RWPE2 (cell line): ENCODE data around the gene ABCA9.
"Not testable (repeated sequence)": the region's sequence is repeated elsewhere in the genome, so short reads cannot be mapped to it uniquely, and the experiment has no call there.

Source experiments
- ATAC-seq: fragments of 200-7000 bp; cut with Tn5 transposase; 3 replicates; pipeline ENCODE4 v1.9.1; 2021; ENCODE audit warnings: low read depth
- DNase-seq: peaks from one replicate; pipeline ENCODE4 v3.0.0-alpha.2; 2020; ENCODE audit warnings: low spot score
- H3K27ac ChIP-seq: fragments of 450-650 bp; 2 replicates; pipeline ENCODE4 v1.5.1; 2017; ENCODE audit warnings: mild to moderate bottlenecking; ENCODE audit not compliant: poor library complexity, severe bottlenecking
- H3K27me3 ChIP-seq: fragments of 250-450 bp; sonication (Bioruptor Pico); 2 replicates; pipeline ENCODE4 v1.5.1; 2021; ENCODE audit warnings: mild to moderate bottlenecking, moderate library complexity; ENCODE audit not compliant: insufficient read depth, poor library complexity, severe bottlenecking
- H3K36me3 ChIP-seq: fragments of 250-450 bp; sonication (Bioruptor Pico); 2 replicates; pipeline ENCODE4 v1.5.1; 2020; ENCODE audit warnings: low read depth, mild to moderate bottlenecking, moderate library complexity
- H3K4me1 ChIP-seq: fragments of 250-450 bp; sonication (Bioruptor Pico); 2 replicates; pipeline ENCODE4 v1.5.1; 2021; ENCODE audit warnings: mild to moderate bottlenecking, moderate library complexity; ENCODE audit not compliant: insufficient read depth, poor library complexity, severe bottlenecking
- H3K4me3 ChIP-seq: fragments of 250-450 bp; sonication (Bioruptor Pico); 2 replicates; pipeline ENCODE4 v1.5.1; 2021; ENCODE audit warnings: mild to moderate bottlenecking, moderate library complexity; ENCODE audit not compliant: severe bottlenecking
- H3K9me3 ChIP-seq: fragments of 250-450 bp; sonication (Bioruptor Pico); 2 replicates; pipeline ENCODE4 v1.5.1; 2021; ENCODE audit warnings: mild to moderate bottlenecking, moderate library complexity; ENCODE audit not compliant: severe bottlenecking
- TF ChIP-seq, protein P1 (sequence below): fragments of 450-650 bp; IDR thresholded peaks from one replicate; pipeline ENCODE4 v1.5.1; 2017; ENCODE audit warnings: mild to moderate bottlenecking, moderate library complexity; ENCODE audit not compliant: poor library complexity, severe bottlenecking

ABCA9 gene

DNA sequence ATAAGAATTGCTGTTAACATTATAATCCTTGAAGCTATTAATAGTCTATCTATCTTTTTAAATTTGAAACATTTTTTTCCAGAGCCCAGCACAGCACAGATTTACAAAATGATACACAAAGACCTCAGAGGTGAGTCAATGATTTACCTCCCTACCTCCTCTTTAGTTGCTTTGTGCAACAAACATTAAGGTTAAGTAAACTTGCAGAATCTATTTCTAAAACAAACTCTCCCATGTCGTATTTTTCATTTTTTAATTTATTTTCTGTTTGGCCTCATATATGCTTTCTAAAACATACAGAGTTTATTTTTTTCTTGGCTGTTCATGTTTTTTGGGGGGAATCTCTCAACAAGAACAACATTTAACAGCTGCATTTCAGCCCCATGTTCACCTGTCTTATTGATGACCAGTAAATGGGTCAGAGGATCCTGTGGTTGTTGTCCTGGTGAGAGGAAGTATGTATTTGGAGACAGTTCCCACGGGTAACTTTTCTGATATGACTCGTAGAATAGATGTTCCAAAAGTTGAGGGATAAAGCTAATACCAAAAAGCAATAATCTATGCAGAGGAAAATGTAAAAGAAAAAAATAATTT is 42.6 kb downstream of the ABCA9 start:
- Histone ChIP-seq H3K4me1 (no peaks in the 10 kb centered on the region), H3K27ac (no peak overlapping the region), H3K4me3 (no peak overlapping the region), H3K36me3 (no peaks in the 10 kb centered on the region), H3K9me3 (no peaks in the 10 kb centered on the region), H3K27me3 (no peaks in the 10 kb centered on the region)
- DNase-seq (no peak), ATAC-seq (no peak)
- TF ChIP-seq, protein P1, sequence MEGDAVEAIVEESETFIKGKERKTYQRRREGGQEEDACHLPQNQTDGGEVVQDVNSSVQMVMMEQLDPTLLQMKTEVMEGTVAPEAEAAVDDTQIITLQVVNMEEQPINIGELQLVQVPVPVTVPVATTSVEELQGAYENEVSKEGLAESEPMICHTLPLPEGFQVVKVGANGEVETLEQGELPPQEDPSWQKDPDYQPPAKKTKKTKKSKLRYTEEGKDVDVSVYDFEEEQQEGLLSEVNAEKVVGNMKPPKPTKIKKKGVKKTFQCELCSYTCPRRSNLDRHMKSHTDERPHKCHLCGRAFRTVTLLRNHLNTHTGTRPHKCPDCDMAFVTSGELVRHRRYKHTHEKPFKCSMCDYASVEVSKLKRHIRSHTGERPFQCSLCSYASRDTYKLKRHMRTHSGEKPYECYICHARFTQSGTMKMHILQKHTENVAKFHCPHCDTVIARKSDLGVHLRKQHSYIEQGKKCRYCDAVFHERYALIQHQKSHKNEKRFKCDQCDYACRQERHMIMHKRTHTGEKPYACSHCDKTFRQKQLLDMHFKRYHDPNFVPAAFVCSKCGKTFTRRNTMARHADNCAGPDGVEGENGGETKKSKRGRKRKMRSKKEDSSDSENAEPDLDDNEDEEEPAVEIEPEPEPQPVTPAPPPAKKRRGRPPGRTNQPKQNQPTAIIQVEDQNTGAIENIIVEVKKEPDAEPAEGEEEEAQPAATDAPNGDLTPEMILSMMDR = no peak

DNA sequence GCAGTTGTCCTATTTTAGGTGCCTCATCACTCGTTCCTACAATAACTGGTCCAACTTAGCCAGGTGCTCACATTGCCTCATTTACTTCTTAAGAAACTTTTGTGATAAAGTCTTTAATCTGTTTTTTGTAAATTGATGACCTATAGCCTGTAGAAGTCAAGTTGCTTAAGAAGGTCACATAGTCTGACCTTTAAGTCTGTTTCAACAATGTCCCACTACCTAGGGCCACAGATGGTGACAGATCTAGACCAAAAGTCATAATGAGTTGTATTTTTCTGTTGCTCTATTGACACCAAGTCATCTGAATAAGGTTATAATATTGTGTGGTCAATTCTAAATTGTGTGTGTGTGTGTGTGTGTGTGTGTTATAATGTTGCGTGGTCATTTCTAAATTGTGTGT is 45.1 kb downstream of the ABCA9 start:
- no peaks in the 10 kb centered on the region for H3K27me3 ChIP-seq
- DNase-seq (no peak), ATAC-seq (no peak)
- H3K4me3 ChIP-seq = no peak overlapping the region
- H3K36me3 ChIP-seq = no peaks in the 10 kb centered on the region
- TF ChIP-seq, protein P1 = no peak
- H3K27ac ChIP-seq = no peak overlapping the region
- no peaks in the 10 kb centered on the region for H3K9me3 ChIP-seq
- H3K4me1 ChIP-seq = no peaks in the 10 kb centered on the region

DNA sequence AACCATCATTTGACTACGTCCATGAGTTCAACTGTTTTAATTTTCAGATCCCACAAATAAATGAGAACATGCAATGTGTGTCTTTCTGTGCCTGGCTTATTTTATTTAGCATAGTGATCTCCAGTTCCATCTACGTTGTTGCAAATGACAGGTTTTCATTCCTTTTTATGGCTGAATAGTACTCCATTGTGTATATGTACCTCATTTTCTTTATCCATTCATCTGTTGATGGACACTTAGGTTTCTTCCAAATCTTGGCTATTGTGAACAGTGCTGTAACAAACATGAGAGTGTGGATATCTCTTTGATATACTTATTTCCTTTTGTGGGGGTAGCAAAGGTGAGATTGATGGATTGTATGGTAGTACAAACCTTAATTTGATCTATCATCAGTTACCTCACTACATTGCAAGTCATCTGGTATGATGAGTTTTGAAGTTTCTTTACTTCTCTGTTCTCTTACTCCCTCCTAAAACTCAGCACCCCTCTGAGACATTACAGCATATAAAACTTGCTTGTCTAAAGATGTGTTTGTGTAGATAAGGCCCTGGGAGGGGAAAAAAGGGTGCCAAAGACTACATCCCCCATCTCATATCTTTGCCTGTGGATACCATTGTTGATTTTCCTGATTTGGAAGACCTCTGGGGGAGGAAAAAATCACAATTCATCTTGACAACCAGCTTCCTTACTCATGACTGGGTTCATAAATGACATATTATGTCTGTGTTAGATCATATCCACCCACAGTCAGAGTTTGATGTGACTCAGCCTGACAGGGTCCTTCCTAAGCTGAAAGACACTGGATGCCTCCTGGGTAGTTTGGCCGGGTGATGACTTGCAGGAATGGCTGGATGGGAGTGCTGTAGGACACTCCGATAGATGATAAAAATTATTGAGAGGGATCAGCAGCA is 47.6 kb downstream of the ABCA9 start:
- H3K36me3 ChIP-seq = no peaks in the 10 kb centered on the region
- no peak overlapping the region for H3K4me3 ChIP-seq
- peak; percentile 29; the same call in 1 of the 3 replicates for ATAC-seq
- no peak for DNase-seq
- no peaks in the 10 kb centered on the region for H3K4me1 ChIP-seq
- H3K27ac ChIP-seq = no peak overlapping the region
- TF ChIP-seq, protein P1 = no peak
- no peaks in the 10 kb centered on the region for H3K9me3 ChIP-seq
- no peaks in the 10 kb centered on the region for H3K27me3 ChIP-seq

DNA sequence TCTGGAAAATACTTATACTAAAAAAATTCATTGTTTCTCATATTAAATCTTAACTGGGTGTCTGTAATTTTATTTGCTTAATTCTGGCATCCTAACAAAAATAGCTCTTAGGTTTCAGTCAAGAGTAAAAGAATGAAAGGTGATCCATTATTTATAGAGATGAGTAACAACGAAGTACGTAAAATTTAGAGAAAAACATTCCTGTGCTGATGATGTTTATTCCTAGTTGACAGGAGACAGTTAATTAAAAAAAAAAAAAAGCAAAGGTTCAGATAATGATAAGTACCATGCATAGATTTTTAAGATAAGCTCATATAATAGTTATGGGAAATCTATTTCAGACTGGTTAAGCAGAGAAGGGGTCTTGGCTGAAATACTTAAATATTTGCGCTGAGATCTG is 50.8 kb downstream of the ABCA9 start:
- Histone ChIP-seq H3K27me3 (no peaks in the 10 kb centered on the region), H3K9me3 (no peaks in the 10 kb centered on the region), H3K4me3 (no peak overlapping the region), H3K27ac (no peak overlapping the region), H3K36me3 (no peaks in the 10 kb centered on the region), H3K4me1 (no peaks in the 10 kb centered on the region)
- ATAC-seq (no peak), DNase-seq (no peak)
- TF ChIP-seq, protein P1 = no peak

DNA sequence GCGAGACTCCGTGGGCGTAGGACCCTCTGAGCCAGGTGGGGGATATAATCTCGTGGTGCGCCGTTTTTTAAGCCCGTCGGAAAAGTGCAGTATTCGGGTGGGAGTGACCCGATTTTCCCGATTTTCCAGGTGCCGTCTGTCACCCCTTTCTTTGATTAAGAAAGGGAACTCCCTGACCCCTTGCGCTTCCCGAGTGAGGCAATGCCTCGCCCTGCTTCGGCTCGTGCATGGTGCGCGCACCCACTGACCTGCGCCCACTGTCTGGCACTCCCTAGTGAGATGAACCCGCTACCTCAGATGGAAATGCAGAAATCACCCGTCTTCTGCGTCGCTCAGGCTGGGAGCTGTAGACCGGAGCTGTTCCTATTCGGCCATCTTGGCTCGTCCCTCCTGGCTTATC is 56.0 kb downstream of the ABCA9 start:
- H3K36me3 ChIP-seq, H3K9me3 ChIP-seq, H3K27ac ChIP-seq, H3K4me1 ChIP-seq, H3K27me3 ChIP-seq, DNase-seq, ATAC-seq, H3K4me3 ChIP-seq: not testable (repeated sequence)

DNA sequence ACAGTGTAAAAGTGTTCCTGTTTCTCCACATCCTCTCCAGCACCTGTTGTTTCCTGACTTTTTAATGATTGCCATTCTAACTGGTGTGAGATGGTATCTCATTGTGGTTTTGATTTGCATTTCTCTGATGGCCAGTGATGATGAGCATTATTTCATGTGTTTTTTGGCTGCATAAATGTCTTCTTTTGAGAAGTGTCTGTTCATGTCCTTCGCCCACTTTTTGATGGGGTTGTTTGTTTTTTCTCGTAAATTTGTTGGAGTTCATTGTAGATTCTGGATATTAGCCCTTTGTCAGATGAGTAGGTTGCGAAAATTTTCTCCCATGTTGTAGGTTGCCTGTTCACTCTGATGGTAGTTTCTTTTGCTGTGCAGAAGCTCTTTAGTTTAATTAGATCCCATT is 61.0 kb downstream of the ABCA9 start:
- not testable (repeated sequence) for H3K27me3 ChIP-seq, H3K27ac ChIP-seq, ATAC-seq, H3K4me1 ChIP-seq, H3K9me3 ChIP-seq, DNase-seq, H3K4me3 ChIP-seq, H3K36me3 ChIP-seq
